Naive B cell (primary cell): ENCODE results near the gene MME. TPM values are rescaled to one million over a fixed set of nuclear protein-coding genes. Genes with fewer than 3 reads are reported as not detected.

Experiments
- ATAC-seq, 2 donors: fragments of 150-1000 bp; cut with Tn5 transposase; 2 replicates each; pipeline ENCODE4 v1.10.0; 2021; ENCODE audit warnings: low read depth in 2 of 2, mild to moderate bottlenecking in 2 of 2, moderate library complexity in 2 of 2
- DNase-seq: peaks from one replicate; pipeline ENCODE4 v3.0.0; 2022
- H3K27ac Mint-ChIP-seq, 6 donors: one replicate each; pipeline ENCODE4 v1.8.0; 2020 to 2022; ENCODE audit warnings: mild to moderate bottlenecking in 6 of 6, mixed read lengths in 6 of 6, moderate library complexity in 5 of 6, inconsistent platforms in 2 of 6
- H3K27me3 Mint-ChIP-seq, 3 donors: one replicate each; pipeline ENCODE4 v1.8.0; 2021 to 2022; ENCODE audit warnings: mixed read lengths in 3 of 3, mild to moderate bottlenecking in 1 of 3
- H3K36me3 Mint-ChIP-seq, 2 donors: one replicate each; pipeline ENCODE4 v1.8.0; 2020 to 2022; ENCODE audit warnings: mixed read lengths in 2 of 2, inconsistent platforms in 1 of 2, mild to moderate bottlenecking in 1 of 2
- H3K4me1 Mint-ChIP-seq, 3 donors: one replicate each; pipeline ENCODE4 v1.8.0; 2020 to 2022; ENCODE audit warnings: mixed read lengths in 3 of 3, inconsistent platforms in 1 of 3, mild to moderate bottlenecking in 1 of 3, moderate library complexity in 1 of 3
- H3K4me3 Mint-ChIP-seq, 8 donors: one replicate each; pipeline ENCODE4 v1.8.0; 2020 to 2022; ENCODE audit warnings: mild to moderate bottlenecking in 8 of 8, mixed read lengths in 8 of 8, moderate library complexity in 8 of 8, inconsistent platforms in 2 of 8
- H3K9me3 Mint-ChIP-seq, 7 donors: one replicate each; pipeline ENCODE4 v1.8.0; 2020 to 2022; ENCODE audit warnings: mixed read lengths in 7 of 7, mild to moderate bottlenecking in 5 of 7, inconsistent platforms in 2 of 7, moderate library complexity in 1 of 7
- polyA plus RNA-seq, 6 donors: library from polyadenylated mRNA; unstranded; fragments of 300-500 nt; fragmentation: Illumina TruSeq; gene quantifications; one replicate each; pipeline ENCODE4 v1.2.3, GENCODE V29; 2021; ENCODE audit warnings: low read depth in 6 of 6

MME gene
- polyA plus RNA-seq, 6 donors from 2014 or later, result 4.1 to 11.9 (median 5.8) TPM

DNA sequence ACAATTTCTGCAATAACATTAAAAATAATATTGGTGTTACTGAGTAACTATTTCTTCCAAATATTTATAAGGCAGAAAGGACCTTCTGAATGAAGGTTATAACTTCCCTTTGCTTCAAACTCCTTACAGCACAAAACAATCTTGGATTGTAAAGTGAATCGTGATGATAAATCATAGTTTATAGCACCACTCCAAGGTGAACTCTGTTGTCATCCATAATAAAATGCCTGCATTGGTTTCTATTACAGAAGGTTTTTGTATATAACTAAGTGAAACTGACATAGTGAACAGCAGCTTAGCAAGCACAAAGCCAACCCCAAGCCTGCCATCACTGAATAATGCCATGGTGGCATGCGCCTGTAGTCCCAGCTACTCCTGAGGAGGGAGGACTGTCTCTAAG lies 86.3 kb downstream of the MME start:
- no peak for DNase-seq
- Mint-ChIP-seq H3K36me3 (peaks cover 0 to 6% of the 10 kb centered on the region in 2 donors), H3K27ac (no peak overlapping the region), H3K4me3 (no peak overlapping the region), H3K9me3 (no peaks in the 10 kb centered on the region), H3K27me3 (no peaks in the 10 kb centered on the region), H3K4me1 (no peaks in the 10 kb centered on the region)
- no peak for ATAC-seq

DNA sequence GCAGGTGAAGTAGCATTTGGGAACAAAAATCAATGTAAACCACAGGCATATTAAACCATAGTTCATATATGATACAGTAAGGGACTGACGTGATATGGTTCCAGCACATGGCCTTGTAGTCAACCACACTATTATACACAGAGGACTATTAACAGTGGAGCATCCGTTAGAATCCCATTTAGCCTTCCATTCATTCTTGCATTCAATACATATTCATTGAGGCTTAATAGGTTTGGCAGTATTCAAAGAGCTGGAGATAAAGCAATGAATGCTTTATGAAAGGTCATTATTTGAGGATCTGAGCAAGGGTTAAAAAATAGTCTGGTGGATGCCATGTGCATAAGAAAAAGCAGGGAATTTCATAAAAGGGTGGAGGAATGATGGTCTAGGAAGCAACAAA lies 89.1 kb downstream of the MME start:
- ATAC-seq, result no peak
- peaks cover 0 to 6% of the 10 kb centered on the region in 2 donors for H3K36me3 Mint-ChIP-seq
- no peak for DNase-seq
- no peaks in the 10 kb centered on the region for H3K9me3 Mint-ChIP-seq
- no peak overlapping the region for H3K4me3 Mint-ChIP-seq
- H3K4me1 Mint-ChIP-seq, result no peaks in the 10 kb centered on the region
- no peaks in the 10 kb centered on the region for H3K27me3 Mint-ChIP-seq
- H3K27ac Mint-ChIP-seq, result peak overlapping the region in 1 of 6 donors; percentile 28

DNA sequence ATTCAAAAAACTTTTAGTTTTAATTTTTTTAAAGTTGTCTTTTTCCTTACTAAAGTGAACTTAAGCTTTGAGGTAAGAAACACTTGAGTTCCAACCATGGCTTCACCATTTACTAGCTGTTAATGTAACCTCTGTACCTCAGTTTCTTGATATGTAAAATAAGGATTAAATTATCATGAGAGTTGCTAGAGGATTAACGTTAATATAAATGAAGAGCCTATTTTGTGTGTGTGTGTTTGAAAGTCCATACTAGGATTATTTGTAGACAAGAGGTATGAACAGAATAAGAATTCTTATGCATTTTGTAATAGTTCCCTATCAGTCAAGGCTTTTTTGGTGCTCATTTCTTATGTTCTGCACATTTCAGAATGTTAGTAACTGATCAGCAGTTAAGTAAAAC lies 93.7 kb downstream of the MME start:
- H3K27ac Mint-ChIP-seq, result no peak overlapping the region
- H3K4me3 Mint-ChIP-seq, result no peak overlapping the region
- peaks cover 0 to 3% (median 0%) of the 10 kb centered on the region in 7 donors for H3K9me3 Mint-ChIP-seq
- peaks cover 1 to 6% of the 10 kb centered on the region in 2 donors for H3K36me3 Mint-ChIP-seq
- DNase-seq (no peak), ATAC-seq (no peak)
- no peaks in the 10 kb centered on the region for H3K27me3 Mint-ChIP-seq
- peaks cover 7 to 9% (median 7%) of the 10 kb centered on the region in 3 donors for H3K4me1 Mint-ChIP-seq

- peaks cover 0 to 6% of the 10 kb centered on the region in 2 donors for H3K36me3 Mint-ChIP-seq
- H3K4me1 Mint-ChIP-seq, result peaks cover 16 to 18% (median 17%) of the 10 kb centered on the region in 3 donors
- peaks cover 0 to 5% (median 0%) of the 10 kb centered on the region in 7 donors for H3K9me3 Mint-ChIP-seq
- peak overlapping the region; percentile 10 to 87 (median 50) for H3K27ac Mint-ChIP-seq
- peak; percentile 48 to 74 for ATAC-seq
- H3K4me3 Mint-ChIP-seq, result peak overlapping the region in 7 of 8 donors; percentile 0 to 79 (median 52)
- no peak for DNase-seq
- no peaks in the 10 kb centered on the region for H3K27me3 Mint-ChIP-seq
Observed at GRCh38 chr3:155178810-155179436, 98.8 kb downstream of the MME start.

- DNase-seq, result no peak
- H3K36me3 Mint-ChIP-seq, result peaks cover 0 to 6% of the 10 kb centered on the region in 2 donors
- peaks cover 0 to 5% (median 0%) of the 10 kb centered on the region in 7 donors for H3K9me3 Mint-ChIP-seq
- peak overlapping the region in 3 of 8 donors; percentile 20 to 52 (median 31) for H3K4me3 Mint-ChIP-seq
- peaks cover 21 to 23% (median 22%) of the 10 kb centered on the region in 3 donors for H3K4me1 Mint-ChIP-seq
- no peaks in the 10 kb centered on the region for H3K27me3 Mint-ChIP-seq
- no peak for ATAC-seq
- peak overlapping the region in 2 of 6 donors; percentile 10 to 60 for H3K27ac Mint-ChIP-seq
Observed at GRCh38 chr3:155179437-155179827, 99.3 kb downstream of the MME start.

DNA sequence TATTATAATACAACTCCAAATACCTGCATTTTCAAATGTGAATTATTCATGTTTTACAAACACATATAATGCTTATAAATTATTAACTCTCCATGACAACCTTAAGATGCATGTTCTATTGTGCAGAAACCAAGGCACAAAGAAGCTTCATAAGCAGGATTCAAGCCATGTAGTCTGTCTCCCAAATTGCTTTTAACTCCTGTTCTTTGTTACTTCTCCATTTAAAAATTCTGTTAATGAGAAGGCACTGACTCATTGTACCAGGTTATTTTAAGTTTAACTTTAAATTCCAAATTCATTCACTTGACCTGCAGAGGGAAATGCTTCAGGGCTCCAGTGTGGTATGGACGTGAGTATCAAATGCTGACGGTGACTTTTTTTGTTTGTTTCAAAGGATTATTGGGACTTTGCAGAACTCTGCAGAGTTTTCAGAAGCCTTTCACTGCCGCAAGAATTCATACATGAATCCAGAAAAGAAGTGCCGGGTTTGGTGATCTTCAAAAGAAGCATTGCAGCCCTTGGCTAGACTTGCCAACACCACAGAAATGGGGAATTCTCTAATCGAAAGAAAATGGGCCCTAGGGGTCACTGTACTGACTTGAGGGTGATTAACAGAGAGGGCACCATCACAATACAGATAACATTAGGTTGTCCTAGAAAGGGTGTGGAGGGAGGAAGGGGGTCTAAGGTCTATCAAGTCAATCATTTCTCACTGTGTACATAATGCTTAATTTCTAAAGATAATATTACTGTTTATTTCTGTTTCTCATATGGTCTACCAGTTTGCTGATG lies 100.0 kb downstream of the MME start:
- Mint-ChIP-seq H3K27me3 (no peaks in the 10 kb centered on the region), H3K27ac (peak overlapping the region in 2 of 6 donors; percentile 3 to 16), H3K36me3 (peaks cover 0 to 6% of the 10 kb centered on the region in 2 donors), H3K9me3 (peaks cover 0 to 5% (median 0%) of the 10 kb centered on the region in 7 donors), H3K4me1 (peaks cover 23 to 29% (median 27%) of the 10 kb centered on the region in 3 donors), H3K4me3 (no peak overlapping the region)
- no peak for DNase-seq
- no peak for ATAC-seq

- DNase-seq (no peak), ATAC-seq (no peak)
- no peak overlapping the region for H3K4me3 Mint-ChIP-seq
- H3K9me3 Mint-ChIP-seq, result peaks cover 0 to 5% (median 0%) of the 10 kb centered on the region in 7 donors
- H3K27ac Mint-ChIP-seq, result peak overlapping the region in 1 of 6 donors; percentile 5
- peaks cover 23 to 32% (median 30%) of the 10 kb centered on the region in 3 donors for H3K4me1 Mint-ChIP-seq
- H3K36me3 Mint-ChIP-seq, result peaks cover 0 to 6% of the 10 kb centered on the region in 2 donors
- H3K27me3 Mint-ChIP-seq, result no peaks in the 10 kb centered on the region
Observed at GRCh38 chr3:155182467-155182866, 102.3 kb downstream of the MME start.

DNA sequence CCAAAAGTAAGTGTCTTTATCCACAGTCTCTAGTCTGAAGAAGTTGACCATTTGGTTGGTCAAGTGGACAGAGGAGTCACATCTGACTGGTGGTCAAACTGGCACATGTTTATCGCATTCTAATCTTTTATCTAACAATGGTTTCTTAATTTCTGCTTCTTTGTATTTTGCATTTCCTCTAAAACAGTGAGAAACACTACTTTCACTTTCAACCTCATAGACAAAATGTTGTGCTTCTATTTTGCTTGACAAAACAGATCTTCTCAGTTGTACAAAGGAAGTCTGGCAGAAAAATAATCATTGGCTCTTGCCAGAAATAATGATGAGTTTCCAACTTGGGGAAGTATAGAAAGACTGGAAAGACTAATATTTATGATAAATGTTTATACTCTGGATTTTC lies 103.9 kb downstream of the MME start:
- Mint-ChIP-seq H3K4me1 (peaks cover 14 to 23% (median 19%) of the 10 kb centered on the region in 3 donors), H3K36me3 (peaks cover 0 to 3% of the 10 kb centered on the region in 2 donors), H3K27ac (peak overlapping the region; percentile 8 to 86 (median 64)), H3K9me3 (peaks cover 0 to under 1% (median 0%) of the 10 kb centered on the region in 7 donors), H3K4me3 (peak overlapping the region in 7 of 8 donors; percentile 14 to 77 (median 49)), H3K27me3 (no peaks in the 10 kb centered on the region)
- DNase-seq, result peak; percentile 13
- peak; percentile 50 to 61 for ATAC-seq

DNA sequence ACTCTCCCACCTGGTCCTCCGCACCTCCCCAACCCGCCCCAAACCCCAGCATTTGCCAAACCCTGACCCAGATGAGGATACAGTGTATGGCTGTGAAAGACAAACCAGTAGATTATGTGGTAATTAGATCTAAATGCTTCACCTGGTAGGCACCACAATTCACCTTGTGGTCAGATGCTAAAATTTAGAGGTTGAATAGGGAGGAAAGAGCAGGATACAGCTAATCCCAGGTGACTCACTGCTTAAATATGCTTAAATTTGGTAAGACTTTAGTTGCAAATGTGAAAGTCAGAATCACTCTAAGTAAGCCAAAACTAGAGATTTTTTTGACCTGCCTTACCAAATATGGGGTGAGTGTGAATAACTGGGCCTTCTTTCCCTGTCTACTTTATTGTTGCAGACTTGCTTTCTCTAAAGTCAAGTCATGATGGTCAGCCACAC lies 105.5 kb downstream of the MME start:
- no peaks in the 10 kb centered on the region for H3K27me3 Mint-ChIP-seq
- peaks cover 11 to 19% (median 15%) of the 10 kb centered on the region in 3 donors for H3K4me1 Mint-ChIP-seq
- no peak overlapping the region for H3K4me3 Mint-ChIP-seq
- no peaks in the 10 kb centered on the region for H3K9me3 Mint-ChIP-seq
- H3K27ac Mint-ChIP-seq, result peak overlapping the region in 1 of 6 donors; percentile 57
- H3K36me3 Mint-ChIP-seq, result no peaks in the 10 kb centered on the region
- ATAC-seq (no peak), DNase-seq (no peak)

DNA sequence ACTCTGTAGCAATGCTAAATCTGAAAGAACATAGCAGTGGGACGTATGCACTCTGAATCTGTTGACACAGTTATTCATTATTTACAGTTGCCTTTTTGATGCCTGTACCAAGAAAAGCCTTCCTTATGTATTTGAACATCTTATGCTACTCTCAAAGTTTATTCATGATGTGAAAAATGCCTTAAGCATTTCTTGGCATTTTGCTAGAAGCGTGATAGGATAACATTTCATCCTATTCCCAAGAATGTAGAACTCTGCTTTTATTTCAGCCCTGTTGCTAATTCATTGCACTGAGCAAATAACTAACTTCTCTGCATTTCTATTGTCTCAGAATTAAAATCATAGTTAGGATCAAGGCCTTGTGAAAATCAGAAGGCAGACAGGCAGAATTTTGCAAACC lies 107.9 kb downstream of the MME start:
- no peak for ATAC-seq
- no peak overlapping the region for H3K27ac Mint-ChIP-seq
- no peaks in the 10 kb centered on the region for H3K36me3 Mint-ChIP-seq
- H3K27me3 Mint-ChIP-seq, result no peaks in the 10 kb centered on the region
- H3K4me1 Mint-ChIP-seq, result peaks cover 11 to 19% (median 15%) of the 10 kb centered on the region in 3 donors
- H3K4me3 Mint-ChIP-seq, result no peak overlapping the region
- H3K9me3 Mint-ChIP-seq, result no peaks in the 10 kb centered on the region
- no peak for DNase-seq

DNA sequence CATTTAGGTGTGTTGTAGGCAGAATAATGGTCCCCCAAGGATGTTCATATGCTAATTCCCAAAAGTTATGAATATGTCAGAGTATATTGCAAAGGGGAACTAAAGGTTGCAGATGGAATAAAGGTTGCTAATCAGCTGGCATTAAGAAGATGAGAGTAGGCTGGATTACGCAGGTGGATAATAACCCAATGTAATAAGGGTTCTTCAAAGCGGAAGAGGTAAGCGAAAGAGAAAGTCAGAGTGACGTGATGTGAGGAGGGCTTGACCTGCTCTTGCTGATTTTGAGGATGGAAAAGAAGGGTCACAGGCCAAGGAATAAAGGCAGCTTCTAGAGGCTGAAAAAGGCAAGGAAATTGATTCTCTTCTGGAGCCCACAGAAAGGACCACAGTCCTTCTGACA lies 109.4 kb downstream of the MME start:
- Mint-ChIP-seq H3K9me3 (no peaks in the 10 kb centered on the region), H3K36me3 (no peaks in the 10 kb centered on the region), H3K27ac (no peak overlapping the region), H3K27me3 (no peaks in the 10 kb centered on the region), H3K4me1 (peaks cover 1 to 10% (median 7%) of the 10 kb centered on the region in 3 donors), H3K4me3 (no peak overlapping the region)
- DNase-seq (no peak), ATAC-seq (no peak)

DNA sequence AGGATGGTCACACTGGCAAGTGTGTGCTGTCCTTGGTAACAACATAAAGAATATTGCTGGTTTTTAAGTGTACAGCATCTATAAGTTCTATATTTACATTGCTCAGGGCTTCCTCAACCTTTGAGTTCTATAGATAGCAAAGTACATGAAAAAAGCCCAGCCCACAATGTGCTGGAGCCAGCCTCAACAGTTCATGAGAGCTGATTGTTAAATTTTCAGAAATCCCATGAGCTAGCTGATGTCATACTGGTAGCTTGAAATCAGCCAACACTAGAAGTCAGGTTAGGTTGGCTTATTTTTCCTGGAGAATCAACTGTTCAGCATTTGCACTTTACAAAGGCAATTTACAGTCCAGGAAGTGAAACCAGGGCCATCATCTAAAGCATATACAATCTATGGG lies 110.6 kb downstream of the MME start:
- Mint-ChIP-seq H3K9me3 (no peaks in the 10 kb centered on the region), H3K27me3 (no peaks in the 10 kb centered on the region), H3K36me3 (no peaks in the 10 kb centered on the region), H3K4me1 (peaks cover 0 to 4% (median 0%) of the 10 kb centered on the region in 3 donors), H3K27ac (no peak overlapping the region), H3K4me3 (no peak overlapping the region)
- ATAC-seq, result peak in 1 of 2 donors; percentile 41
- DNase-seq, result no peak

- Mint-ChIP-seq H3K27ac (peak overlapping the region in 1 of 6 donors; percentile 67), H3K4me1 (no peaks in the 10 kb centered on the region), H3K4me3 (no peak overlapping the region), H3K36me3 (no peaks in the 10 kb centered on the region), H3K27me3 (no peaks in the 10 kb centered on the region), H3K9me3 (no peaks in the 10 kb centered on the region)
- ATAC-seq, result no peak
- DNase-seq, result no peak
Observed at GRCh38 chr3:155192957-155193746, 113.0 kb downstream of the MME start.
